ENCODE data around the gene C1orf216. TPM values are rescaled to one million over a fixed set of nuclear protein-coding genes. Genes with fewer than 3 reads are reported as not detected.

Gene C1orf216, protein sequence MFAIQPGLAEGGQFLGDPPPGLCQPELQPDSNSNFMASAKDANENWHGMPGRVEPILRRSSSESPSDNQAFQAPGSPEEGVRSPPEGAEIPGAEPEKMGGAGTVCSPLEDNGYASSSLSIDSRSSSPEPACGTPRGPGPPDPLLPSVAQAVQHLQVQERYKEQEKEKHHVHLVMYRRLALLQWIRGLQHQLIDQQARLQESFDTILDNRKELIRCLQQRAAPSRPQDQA
- 11.7 and 12.5 TPM in 2 replicates for total RNA-seq

GRCh38 chr1:35718492-35719336 lies at the start of gene C1orf216:
Gene C1orf216, minus strand, starts transcription at chr1:35718884. Its CDS starts 2,563 bp downstream, at chr1:35716321.

Other genes starting within 250 kb of the C1orf216 start
- gene KIAA0319L, start 161.5 kb downstream of the C1orf216 start, total RNA-seq, result 41.8 and 48.9 TPM in 2 replicates
- gene NCDN, start 161.1 kb downstream of the C1orf216 start, total RNA-seq, result 26.6 and 31.3 TPM in 2 replicates
- 0.17 and 0.82 TPM in 2 replicates for gene TFAP2E, start 145.6 kb downstream of the C1orf216 start, total RNA-seq
- 35.3 and 48.3 TPM in 2 replicates for gene PSMB2, start 77.4 kb downstream of the C1orf216 start, total RNA-seq
- gene CLSPN, start 51.1 kb upstream of the C1orf216 start, total RNA-seq, result 0.47 and 0.85 TPM in 2 replicates
- gene AGO4, start 89.1 kb upstream of the C1orf216 start, total RNA-seq, result 4.0 and 4.2 TPM in 2 replicates
- gene AGO1, start 164.3 kb upstream of the C1orf216 start, total RNA-seq, result 7.1 and 10.6 TPM in 2 replicates
- 8.2 and 11.7 TPM in 2 replicates for gene AGO3, start 212.2 kb upstream of the C1orf216 start, total RNA-seq